H9 (cell line): ENCODE data around the gene TSPAN4. TPM values are rescaled to one million over a fixed set of nuclear protein-coding genes. Genes with fewer than 3 reads are reported as not detected.

Experiments
- DNase-seq: peaks from one replicate; pipeline ENCODE4 v3.0.0-alpha.2; 2017
- H2AFZ ChIP-seq: one replicate; pipeline ENCODE4 v1.6.1; 2013; ENCODE audit warnings: mild to moderate bottlenecking, low read length, control low read depth, moderate library complexity
- H2AK5ac ChIP-seq: 2 replicates; pipeline ENCODE4 v1.6.1; 2013; ENCODE audit warnings: low read length, control low read depth, mixed read lengths; ENCODE audit not compliant: insufficient read length
- H2BK120ac ChIP-seq: one replicate; pipeline ENCODE4 v1.6.1; 2013; ENCODE audit warnings: low read depth, mild to moderate bottlenecking, low read length, control low read depth, inconsistent platforms; ENCODE audit not compliant: poor library complexity, severe bottlenecking
- H2BK12ac ChIP-seq: 2 replicates; pipeline ENCODE4 v1.6.1; 2013; ENCODE audit warnings: low read length, control low read depth, mixed read lengths, low read depth; ENCODE audit not compliant: insufficient read length
- H2BK15ac ChIP-seq: 2 replicates; pipeline ENCODE4 v1.6.1; 2013; ENCODE audit warnings: low read depth, low read length, control low read depth
- H2BK20ac ChIP-seq: one replicate; pipeline ENCODE4 v1.6.1; 2013; ENCODE audit warnings: low read depth, mild to moderate bottlenecking, low read length, control low read depth, inconsistent platforms; ENCODE audit not compliant: poor library complexity, severe bottlenecking
- H2BK5ac ChIP-seq: 2 replicates; pipeline ENCODE4 v1.6.1; 2013; ENCODE audit warnings: low read length, control low read depth, mixed read lengths; ENCODE audit not compliant: insufficient read length
- H3K14ac ChIP-seq: 2 replicates; pipeline ENCODE4 v1.6.1; 2013; ENCODE audit warnings: low read length, control low read depth; ENCODE audit not compliant: insufficient read depth
- H3K18ac ChIP-seq: 2 replicates; pipeline ENCODE4 v1.6.1; 2013; ENCODE audit warnings: low read depth, mild to moderate bottlenecking, mixed read lengths, low read length, control low read depth; ENCODE audit not compliant: insufficient read length
- H3K23ac ChIP-seq: 2 replicates; pipeline ENCODE4 v1.6.1; 2013; ENCODE audit warnings: low read length, control low read depth, mixed read lengths, low read depth; ENCODE audit not compliant: insufficient read length
- H3K23me2 ChIP-seq: 2 replicates; pipeline ENCODE4 v1.6.1; 2013; ENCODE audit warnings: low read depth, mild to moderate bottlenecking, mixed read lengths, low read length, control low read depth; ENCODE audit not compliant: insufficient read length, poor library complexity, severe bottlenecking
- H3K27ac ChIP-seq: 2 replicates; pipeline ENCODE4 v1.5.1; 2013; ENCODE audit warnings: low read length, control low read depth, mixed read lengths, low read depth; ENCODE audit not compliant: insufficient read length
- H3K27me3 ChIP-seq: 2 replicates; pipeline ENCODE4 v1.6.1; 2013; ENCODE audit warnings: low read length, control low read depth, inconsistent platforms; ENCODE audit not compliant: insufficient read depth
- H3K4ac ChIP-seq: 2 replicates; pipeline ENCODE4 v1.6.1; 2013; ENCODE audit warnings: low read depth, mild to moderate bottlenecking, control low read depth, inconsistent platforms, low read length, moderate library complexity
- H3K4me1 ChIP-seq: 2 replicates; pipeline ENCODE4 v1.6.1; 2013; ENCODE audit warnings: low read length, control low read depth, inconsistent platforms; ENCODE audit not compliant: insufficient read depth
- H3K4me2 ChIP-seq: 2 replicates; pipeline ENCODE4 v1.6.1; 2013; ENCODE audit warnings: low read length, control low read depth, mixed read lengths; ENCODE audit not compliant: insufficient read length, insufficient read depth
- H3K56ac ChIP-seq: 2 replicates; pipeline ENCODE4 v1.6.1; 2013; ENCODE audit warnings: low read depth, mild to moderate bottlenecking, mixed read lengths, low read length, control low read depth; ENCODE audit not compliant: insufficient read length
- H3K79me1 ChIP-seq: 2 replicates; pipeline ENCODE4 v1.6.1; 2013; ENCODE audit warnings: low read depth, mild to moderate bottlenecking, moderate library complexity, low read length, control low read depth, inconsistent platforms; ENCODE audit not compliant: insufficient read depth, poor library complexity, severe bottlenecking
- H3K79me2 ChIP-seq: 2 replicates; pipeline ENCODE4 v1.6.1; 2013; ENCODE audit warnings: low read length, control low read depth, inconsistent platforms; ENCODE audit not compliant: insufficient read depth
- H3K9ac ChIP-seq: 2 replicates; pipeline ENCODE4 v1.6.1; 2013; ENCODE audit warnings: low read length, control low read depth, mixed read lengths; ENCODE audit not compliant: insufficient read length; ENCODE audit errors: extremely low read depth
- H3K9me3 ChIP-seq: one replicate; pipeline ENCODE4 v1.6.1; 2013; ENCODE audit warnings: low read depth, low read length, inconsistent platforms; ENCODE audit not compliant: control insufficient read depth
- H3T11ph ChIP-seq: one replicate; pipeline ENCODE4 v1.6.1; 2013; ENCODE audit warnings: mild to moderate bottlenecking, low read length, control low read depth, inconsistent platforms
- H4K20me1 ChIP-seq: one replicate; pipeline ENCODE4 v1.6.1; 2013; ENCODE audit not compliant: control insufficient read depth, insufficient read length, insufficient read depth
- H4K5ac ChIP-seq: 2 replicates; pipeline ENCODE4 v1.6.1; 2013; ENCODE audit warnings: low read depth, mild to moderate bottlenecking, mixed read lengths, low read length, control low read depth; ENCODE audit not compliant: insufficient read length
- H4K8ac ChIP-seq: replicated peaks from 2 replicates; pipeline ENCODE4 v1.6.1; 2013; ENCODE audit warnings: low read length, control low read depth, mixed read lengths, low read depth; ENCODE audit not compliant: insufficient read length
- H4K91ac ChIP-seq: 2 replicates; pipeline ENCODE4 v1.6.1; 2013; ENCODE audit warnings: low read depth, mild to moderate bottlenecking, moderate library complexity, mixed read lengths, low read length, control low read depth; ENCODE audit not compliant: insufficient read length
- H3K27ac Mint-ChIP-seq, 3 experiments: 2 replicates in 2 of 3; 3 replicates in 1 of 3; pipeline ENCODE4 v1.8.0; 2020 to 2021; ENCODE audit warnings: mixed read lengths in 3 of 3, mild to moderate bottlenecking in 1 of 3, moderate library complexity in 1 of 3
- H3K27me3 Mint-ChIP-seq: 2 replicates; pipeline ENCODE4 v1.8.0; 2021; ENCODE audit warnings: low read depth, mild to moderate bottlenecking, moderate library complexity, mixed read lengths
- H3K36me3 Mint-ChIP-seq, 3 experiments: 2 replicates in 2 of 3; 3 replicates in 1 of 3; pipeline ENCODE4 v1.8.0; 2020 to 2021; ENCODE audit warnings: low read depth in 3 of 3, mixed read lengths in 3 of 3; ENCODE audit not compliant: insufficient read depth in 1 of 3
- H3K4me1 Mint-ChIP-seq, 2 experiments: 2 replicates each; pipeline ENCODE4 v1.8.0; 2020; ENCODE audit warnings: mixed read lengths in 2 of 2
- H3K4me3 Mint-ChIP-seq, 2 experiments: 2 replicates in 1 of 2; 3 replicates in 1 of 2; pipeline ENCODE4 v1.8.0; 2020 to 2021; ENCODE audit warnings: mild to moderate bottlenecking in 2 of 2, mixed read lengths in 2 of 2, moderate library complexity in 1 of 2
- H3K9me3 Mint-ChIP-seq, 2 experiments: 2 replicates in 1 of 2; 3 replicates in 1 of 2; pipeline ENCODE4 v1.8.0; 2020; ENCODE audit warnings: mild to moderate bottlenecking in 2 of 2, mixed read lengths in 2 of 2, moderate library complexity in 1 of 2
- WGBS: extraction: QIAGEN DNeasy Blood & Tissue Kit; methylation state at CpG from one replicate; pipeline ENCODE4 v1.1.7; 2013; ENCODE audit warnings: missing lambda C conversion rate, low lambda C conversion rate, mixed read lengths; ENCODE audit not compliant: insufficient read length; ENCODE audit errors: extremely low coverage; 5-methylcytosine and 5-hydroxymethylcytosine counted together
- total RNA-seq: library from RNA; stranded (reverse); gene quantifications from 2 replicates; pipeline ENCODE4 v1.2.1, GENCODE V29; 2021
- TF ChIP-seq, protein P1 (sequence below): fragments of 200-600 bp; sonication (generic); conservative IDR thresholded peaks from 3 replicates; pipeline ENCODE4 v1.8.0; 2021; ENCODE audit warnings: antibody characterized with exemption, mild to moderate bottlenecking

TSPAN4 gene
- total RNA-seq, 1 experiment from 2014 or later: 64.6 TPM

DNA sequence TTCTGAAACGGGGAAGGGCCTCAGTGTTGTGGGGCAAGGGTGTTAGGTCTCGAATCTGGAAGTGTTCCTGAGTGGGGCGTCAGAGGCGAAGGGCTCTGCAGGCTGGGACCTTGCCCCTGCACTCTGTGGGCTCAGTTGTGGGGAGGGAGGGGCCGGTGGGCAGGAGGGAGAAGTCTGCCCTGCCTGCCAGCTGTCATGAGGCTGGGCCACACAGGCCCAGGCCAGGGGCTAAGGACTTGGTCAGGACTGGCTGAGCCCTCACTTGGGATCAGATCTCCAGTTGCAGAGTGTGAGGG is 14.8 kb upstream of the TSPAN4 start, which contains the start of gene CRACR2B:
TSS of gene CRACR2B (plus strand) at position 23 of the 296 bp plus-strand sequence. CDS start 689 bp downstream, outside the sequence.
- Histone ChIP-seq H3K4ac (no peak within 1 kb of the TSS), H3K27me3 (peaks cover 9% of the 10 kb centered on the region; the same call in 1 of the 2 replicates), H2BK20ac (no peak within 1 kb of the TSS), H3K23me2 (peaks cover 27% of the 10 kb centered on the region), H4K91ac (no peak within 1 kb of the TSS), H2AFZ (no peak within 1 kb of the TSS), H3K56ac (no peak within 1 kb of the TSS), H3K23ac (no peak within 1 kb of the TSS), H3T11ph (no peak within 1 kb of the TSS), H2BK12ac (no peak within 1 kb of the TSS), H3K79me1 (no peaks in the 10 kb centered on the region), H2AK5ac (no peak within 1 kb of the TSS), H3K4me1 (no peaks in the 10 kb centered on the region; the same call in 1 of the 2 replicates), H4K20me1 (no peaks in the 10 kb centered on the region), H3K27ac (no peak within 1 kb of the TSS), H3K4me2 (peak within 1 kb of the TSS; percentile 58), H3K18ac (peak within 1 kb of the TSS; percentile 68), H4K5ac (no peak within 1 kb of the TSS), H3K9me3 (no peaks in the 10 kb centered on the region), H3K14ac (peak within 1 kb of the TSS; percentile 60; the same call in 1 of the 2 replicates), H4K8ac (no peak within 1 kb of the TSS), H2BK15ac (no peak within 1 kb of the TSS), H2BK120ac (no peak within 1 kb of the TSS), H3K79me2 (no peaks in the 10 kb centered on the region), H2BK5ac (no peak within 1 kb of the TSS), H3K9ac (no peak within 1 kb of the TSS)
- Mint-ChIP-seq H3K27ac (peak within 1 kb of the TSS in 2 of 3 experiments; percentile 68 to 85; a peak in 3 of 7 replicates), H3K9me3 (no peaks in the 10 kb centered on the region), H3K4me1 (peaks cover 32 to 44% of the 10 kb centered on the region in 2 experiments), H3K27me3 (peaks cover 36% of the 10 kb centered on the region), H3K36me3 (peaks cover 0 to 15% (median 10%) of the 10 kb centered on the region in 3 experiments; a peak in 6 of 7 replicates), H3K4me3 (peak within 1 kb of the TSS; percentile 79 to 84)
- DNase-seq: no peak
- no CpG with 5 or more reads among the region's 5 CpGs for WGBS
- TF ChIP-seq, protein P1, sequence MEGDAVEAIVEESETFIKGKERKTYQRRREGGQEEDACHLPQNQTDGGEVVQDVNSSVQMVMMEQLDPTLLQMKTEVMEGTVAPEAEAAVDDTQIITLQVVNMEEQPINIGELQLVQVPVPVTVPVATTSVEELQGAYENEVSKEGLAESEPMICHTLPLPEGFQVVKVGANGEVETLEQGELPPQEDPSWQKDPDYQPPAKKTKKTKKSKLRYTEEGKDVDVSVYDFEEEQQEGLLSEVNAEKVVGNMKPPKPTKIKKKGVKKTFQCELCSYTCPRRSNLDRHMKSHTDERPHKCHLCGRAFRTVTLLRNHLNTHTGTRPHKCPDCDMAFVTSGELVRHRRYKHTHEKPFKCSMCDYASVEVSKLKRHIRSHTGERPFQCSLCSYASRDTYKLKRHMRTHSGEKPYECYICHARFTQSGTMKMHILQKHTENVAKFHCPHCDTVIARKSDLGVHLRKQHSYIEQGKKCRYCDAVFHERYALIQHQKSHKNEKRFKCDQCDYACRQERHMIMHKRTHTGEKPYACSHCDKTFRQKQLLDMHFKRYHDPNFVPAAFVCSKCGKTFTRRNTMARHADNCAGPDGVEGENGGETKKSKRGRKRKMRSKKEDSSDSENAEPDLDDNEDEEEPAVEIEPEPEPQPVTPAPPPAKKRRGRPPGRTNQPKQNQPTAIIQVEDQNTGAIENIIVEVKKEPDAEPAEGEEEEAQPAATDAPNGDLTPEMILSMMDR: no peak
